Activated CD8-positive, alpha-beta memory T cell treated with anti-CD3 and anti-CD28 coated beads for 24 hours (primary cell): ENCODE data around the gene PRDM1.

Source experiments
- DNase-seq: peaks from one replicate; pipeline ENCODE4 v3.0.0-alpha.2; 2020

Gene PRDM1

GRCh38 chr6:106118835-106119431 lies 32.8 kb downstream of the PRDM1 start:
- DNase-seq, result peak; percentile 59

- DNase-seq, result no peak
Measured at GRCh38 chr6:106119546-106119945, 33.4 kb downstream of the PRDM1 start.

GRCh38 chr6:106120006-106120405 lies 33.9 kb downstream of the PRDM1 start:
- no peak for DNase-seq

DNA sequence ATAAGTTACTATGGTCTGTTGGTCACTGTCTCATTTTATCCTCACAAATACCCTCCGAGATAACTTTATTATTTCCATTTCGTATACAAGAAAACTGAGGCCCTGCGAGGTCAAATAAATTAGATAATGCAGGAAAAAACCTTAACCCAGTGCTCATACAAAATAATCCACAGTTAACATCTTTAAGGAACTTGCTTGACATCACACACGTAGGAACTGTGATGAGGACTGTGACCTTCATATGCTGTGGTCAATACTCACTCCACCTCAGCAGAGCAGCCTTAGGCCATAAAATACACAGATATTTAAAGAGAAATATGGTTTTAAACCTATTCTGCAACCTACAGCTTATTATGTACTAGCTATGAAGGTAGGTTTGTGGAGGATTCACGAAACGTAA lies 34.3 kb downstream of the PRDM1 start:
- DNase-seq, result no peak

DNA sequence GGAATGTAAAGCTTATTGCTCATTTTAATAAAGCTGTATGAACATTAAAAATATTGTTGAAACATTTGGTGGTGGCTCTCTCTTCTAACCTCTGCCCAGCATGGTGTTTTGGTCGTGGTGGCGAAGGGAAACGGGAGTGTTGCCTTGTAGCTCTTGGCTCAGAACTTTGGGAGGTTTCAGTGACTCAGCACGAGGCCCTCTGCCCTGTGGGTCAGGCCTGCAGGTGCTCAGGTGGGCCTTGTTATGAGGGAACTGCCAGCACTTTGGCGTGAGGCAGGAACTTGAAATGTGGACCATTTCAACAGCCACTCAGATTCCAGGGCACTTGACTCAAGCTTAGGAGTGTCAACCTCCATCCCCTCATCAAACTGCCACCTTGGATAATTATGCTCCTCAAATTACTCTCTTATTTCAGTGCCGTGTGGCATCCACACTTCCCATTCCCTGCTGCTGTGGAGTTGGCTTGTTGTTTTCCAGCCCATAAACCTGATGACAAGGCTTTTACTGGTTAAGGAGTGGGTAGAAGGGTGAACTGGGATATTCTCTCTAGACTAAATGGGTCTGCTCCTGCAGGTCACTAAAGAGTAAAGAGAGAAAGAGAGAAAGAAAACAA lies 36.3 kb downstream of the PRDM1 start:
- DNase-seq, result no peak

- no peak for DNase-seq
Measured at GRCh38 chr6:106122938-106123656, 37.0 kb downstream of the PRDM1 start.

DNA sequence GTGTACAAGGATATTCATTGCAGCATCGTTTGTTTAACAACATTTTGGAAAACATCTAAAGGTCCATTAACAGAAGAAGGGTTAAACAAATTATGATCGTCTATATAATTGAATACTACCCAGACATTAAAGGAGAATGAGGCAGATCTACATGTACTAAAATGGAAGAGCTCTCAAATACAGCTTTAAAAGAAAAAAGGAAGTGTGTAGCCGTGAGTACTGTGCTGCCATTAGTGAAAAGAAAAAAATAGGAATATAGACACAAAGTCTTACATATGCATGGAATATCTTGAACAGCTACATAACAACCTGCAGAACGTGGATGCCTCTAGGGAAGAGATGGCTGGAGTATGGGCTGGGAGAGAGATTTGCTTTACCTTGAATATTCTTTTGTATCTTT lies 37.9 kb downstream of the PRDM1 start:
- no peak for DNase-seq

- DNase-seq, result no peak
Measured at GRCh38 chr6:106124437-106125430, 38.6 kb downstream of the PRDM1 start.

DNA sequence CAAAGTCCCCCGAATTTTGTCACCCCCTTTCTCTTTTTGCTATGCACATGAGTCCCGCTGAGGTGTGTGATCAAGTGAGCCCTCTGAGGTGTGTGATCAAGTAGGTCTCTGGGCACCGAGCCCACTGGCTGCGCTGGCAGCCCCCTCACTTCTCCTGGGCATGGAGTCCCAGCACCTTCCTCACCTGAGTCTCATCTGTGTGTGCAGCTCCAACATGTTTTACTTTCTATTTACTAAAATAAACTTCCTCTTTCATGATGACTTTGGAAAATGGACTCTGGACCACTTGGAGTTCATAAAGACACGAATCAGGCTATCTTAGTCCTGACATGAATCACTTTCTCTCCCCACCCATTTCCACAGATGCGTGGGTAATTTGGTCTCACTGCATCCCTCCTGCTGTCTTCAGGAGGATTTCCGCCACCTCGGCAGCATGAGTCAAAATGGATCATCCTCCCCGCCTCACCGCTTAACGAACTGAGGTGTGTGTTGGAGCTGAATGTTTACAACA lies 39.8 kb downstream of the PRDM1 start:
- DNase-seq, result peak; percentile 61

DNA sequence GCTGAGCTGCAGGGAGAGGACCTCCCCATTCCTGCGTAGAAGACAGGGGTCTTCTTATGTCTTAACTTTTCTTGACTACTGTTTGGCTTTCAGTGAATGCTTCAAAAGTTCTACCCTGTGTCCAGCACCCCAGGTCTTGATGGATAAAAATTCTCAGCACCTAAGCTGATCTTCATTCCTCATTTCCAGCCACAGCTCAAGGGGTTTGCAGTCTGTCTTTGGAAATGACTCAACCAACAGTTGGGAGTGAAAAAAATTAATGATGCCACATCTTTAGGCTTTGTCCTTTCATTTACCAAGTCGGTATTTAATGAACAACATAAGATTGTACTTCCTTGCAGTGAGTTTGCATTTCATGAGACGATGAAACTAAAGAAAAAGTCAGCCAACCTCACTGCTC lies 40.3 kb downstream of the PRDM1 start:
- no peak for DNase-seq

GRCh38 chr6:106128981-106129781 lies 43.0 kb downstream of the PRDM1 start:
- no peak for DNase-seq

DNA sequence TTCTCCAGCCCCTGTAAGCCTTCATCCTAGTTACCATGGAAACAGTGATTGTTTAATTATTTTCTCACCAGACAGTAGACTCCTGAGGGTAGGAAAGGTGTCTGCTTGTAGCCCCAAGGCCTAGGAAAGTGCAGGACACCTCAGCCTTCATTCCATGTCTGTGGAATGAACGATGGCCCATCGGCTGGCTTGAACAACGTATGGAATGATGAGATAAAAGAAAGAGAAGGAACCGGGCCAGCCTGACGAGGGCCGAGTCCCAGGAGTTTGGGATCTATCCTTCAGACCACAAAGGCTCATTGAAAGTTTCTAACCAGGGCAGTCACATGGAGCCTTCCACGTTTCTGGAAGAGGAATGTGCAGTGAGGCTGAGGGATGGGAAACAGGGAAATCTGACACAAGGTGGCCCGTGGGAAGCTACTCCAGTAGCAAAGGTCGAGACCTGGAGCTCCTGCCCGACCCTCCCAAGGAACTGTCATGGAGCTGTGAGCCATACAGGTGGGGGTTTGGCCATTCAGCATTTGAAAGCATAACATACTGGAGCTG lies 46.1 kb downstream of the PRDM1 start:
- DNase-seq, result no peak

DNA sequence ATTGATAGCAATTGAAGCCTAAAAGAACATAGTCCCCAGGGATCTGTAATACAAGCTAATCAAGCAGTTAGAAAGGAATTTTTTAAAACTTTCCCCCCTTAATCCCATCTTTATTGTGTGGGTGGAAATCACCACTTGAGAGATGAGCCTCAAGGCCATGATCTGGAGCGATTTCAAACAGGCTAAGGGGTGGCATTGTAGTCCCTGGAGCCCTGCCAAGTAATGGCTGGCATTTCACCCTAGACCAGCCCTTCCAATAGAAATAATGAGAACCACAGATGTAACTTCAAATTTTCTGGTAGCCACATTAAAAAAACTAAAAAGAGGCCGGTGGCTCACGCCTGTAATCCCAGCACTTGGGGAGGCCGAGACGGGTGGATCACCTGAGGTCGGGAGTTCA lies 46.9 kb downstream of the PRDM1 start:
- DNase-seq, result no peak

DNA sequence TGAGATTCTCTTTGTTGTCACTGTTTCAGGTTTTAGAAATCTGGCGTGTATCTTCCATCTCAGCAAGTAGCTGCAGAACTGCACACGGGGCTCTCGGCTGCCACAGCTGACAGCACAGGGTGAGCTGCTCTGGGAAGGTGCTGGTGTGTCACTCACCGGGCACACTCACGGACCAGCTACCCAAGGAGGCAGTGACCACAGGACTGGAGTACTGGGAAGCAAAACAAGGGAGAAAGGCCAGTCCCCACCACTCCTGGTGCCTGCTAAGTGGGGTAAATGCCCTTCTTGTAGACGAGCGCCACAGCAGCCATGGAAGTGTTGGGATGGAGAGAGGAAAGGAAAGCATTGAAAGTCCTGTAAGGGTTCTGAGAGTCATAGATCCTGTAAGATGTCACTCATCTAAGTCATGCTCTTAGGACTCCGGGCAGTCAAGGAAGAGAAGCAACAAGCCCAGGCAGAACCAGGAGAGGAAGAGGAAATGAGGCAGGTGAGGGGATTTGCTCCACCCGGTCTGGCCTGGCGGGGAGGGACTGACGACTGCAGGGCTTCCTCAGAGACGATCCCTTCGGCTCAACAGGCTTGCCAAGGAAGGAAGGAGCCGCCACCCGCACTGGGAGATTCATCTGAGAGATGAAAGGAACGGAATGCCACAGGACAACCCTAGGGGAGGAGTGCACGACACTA lies 48.1 kb downstream of the PRDM1 start:
- DNase-seq, result no peak

DNA sequence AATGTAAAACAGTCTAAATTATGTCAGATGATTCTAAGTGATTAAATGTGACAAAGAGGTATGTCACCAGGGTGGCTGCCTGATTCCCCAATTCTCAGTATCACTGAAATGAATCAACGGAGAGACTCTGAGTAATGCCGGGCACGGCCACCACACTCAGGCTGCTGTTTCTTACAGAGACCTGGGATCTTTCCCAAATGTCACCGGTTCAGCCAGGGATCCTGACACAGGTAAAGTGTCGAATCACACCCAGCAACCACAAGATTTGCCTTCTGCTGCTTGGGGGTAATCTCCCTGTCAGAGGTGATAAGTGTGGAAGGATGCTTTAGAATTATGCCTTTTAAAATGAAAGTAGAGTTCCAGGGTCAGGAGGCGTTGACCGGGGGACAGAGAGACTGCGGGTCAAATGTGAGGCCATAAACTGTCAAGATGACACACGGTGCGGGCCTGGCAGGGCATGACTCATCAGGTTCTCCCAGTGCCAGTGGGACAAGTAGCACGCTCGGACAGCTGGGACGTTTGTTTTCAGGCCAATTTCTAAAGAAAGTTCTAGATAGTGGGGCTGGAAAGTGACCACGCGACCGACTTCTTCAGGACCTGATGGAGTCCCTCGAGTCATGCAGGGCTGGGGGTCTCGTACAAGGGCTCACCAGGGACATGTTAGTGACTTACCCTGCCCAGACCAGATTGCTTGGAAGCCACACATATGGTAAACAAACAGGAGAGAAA lies 48.9 kb downstream of the PRDM1 start:
- DNase-seq, result no peak

DNA sequence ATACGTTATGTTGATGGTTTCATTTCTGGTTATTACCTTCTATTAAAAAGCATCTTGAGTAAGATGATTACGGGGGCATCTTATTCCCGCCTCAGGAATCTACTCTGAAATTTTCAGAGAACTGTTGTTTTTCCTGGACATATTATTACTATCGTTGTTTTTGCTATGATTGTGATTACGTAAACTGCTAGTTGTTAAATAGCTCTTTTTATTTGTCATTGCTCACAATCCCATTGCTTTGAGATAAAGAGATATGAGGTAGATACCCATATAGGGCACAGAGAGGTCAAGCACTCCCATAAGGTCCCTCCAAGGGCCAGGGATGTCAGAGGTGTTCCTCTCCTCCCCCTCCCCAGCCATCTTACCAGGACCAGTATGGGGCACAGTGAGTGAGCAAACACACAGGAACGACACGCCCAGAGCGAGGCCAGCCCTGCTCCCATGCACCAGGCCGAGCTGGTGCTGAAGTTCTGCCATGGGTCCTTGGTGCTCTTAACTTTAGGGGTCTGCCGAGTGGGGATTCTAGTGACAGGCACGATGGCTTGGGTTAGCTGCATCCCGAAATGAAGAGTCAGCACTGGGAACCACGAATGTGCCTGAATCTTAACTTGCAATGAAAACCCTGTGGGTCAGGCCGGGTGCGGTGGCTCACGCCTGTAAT lies 49.9 kb downstream of the PRDM1 start:
- DNase-seq, result no peak

GRCh38 chr6:106136845-106137244 lies 50.7 kb downstream of the PRDM1 start:
- no peak for DNase-seq

- DNase-seq, result no peak
Measured at GRCh38 chr6:106138151-106138550, 52.0 kb downstream of the PRDM1 start.

DNA sequence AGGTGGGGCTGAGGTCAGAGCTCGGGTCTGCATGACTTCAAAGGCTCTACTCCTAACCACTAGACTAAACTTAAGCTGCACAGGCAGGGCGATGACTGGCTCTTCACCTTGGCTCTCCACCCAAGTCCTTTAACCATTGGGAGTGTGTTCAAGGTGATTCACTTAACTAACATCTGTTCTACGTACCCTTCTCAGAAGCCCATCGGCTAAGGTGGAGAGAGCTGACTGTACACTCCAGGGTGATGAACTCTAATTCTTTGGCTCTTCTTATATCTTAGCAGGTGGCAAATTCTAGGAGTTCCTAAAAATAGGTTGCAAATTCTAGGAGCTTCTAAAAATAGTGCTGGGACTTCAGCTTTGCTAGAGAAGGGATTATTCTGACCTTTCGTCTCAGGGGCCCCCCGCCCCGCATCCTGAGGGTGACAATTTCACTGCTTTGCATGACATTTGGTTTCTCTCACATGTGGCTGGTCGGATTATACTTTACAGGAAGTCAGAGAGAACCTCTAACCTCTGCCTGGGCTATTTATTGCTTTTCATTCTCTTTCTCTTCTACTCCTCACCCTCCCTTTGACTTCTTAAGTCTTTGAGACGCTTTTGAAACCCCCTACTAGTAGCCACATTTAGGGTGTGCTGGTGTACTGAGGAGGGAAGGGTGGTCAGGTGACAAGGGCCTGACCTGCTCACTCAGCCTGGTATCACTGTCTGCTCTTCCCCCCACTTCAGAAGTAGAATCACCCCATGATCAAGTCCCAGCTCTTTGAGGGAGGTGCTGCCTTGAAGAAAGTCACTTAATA lies 55.5 kb downstream of the PRDM1 start:
- DNase-seq, result peak; percentile 84
